Measurements from ENCODE around the gene SPEM1.

SPEM1 gene

GRCh38 chr17:7419819-7420610 is at the start of gene SPEM1:
Gene SPEM1 (plus strand): TSS chr17:7420324. CDS start chr17:7420385, 61 bp downstream.
- DNase-seq: no peak

GRCh38 chr17:7370853-7371252 is 49.3 kb upstream of the SPEM1 start:
- no peak for DNase-seq

- DNase-seq: no peak
Measured at GRCh38 chr17:7374353-7374752, 45.8 kb upstream of the SPEM1 start.

GRCh38 chr17:7379134-7379533 is 41.0 kb upstream of the SPEM1 start:
- DNase-seq: no peak

- no peak for DNase-seq
Measured at GRCh38 chr17:7380321-7380720, 39.8 kb upstream of the SPEM1 start.

GRCh38 chr17:7380855-7381683 is 39.1 kb upstream of the SPEM1 start, which contains the start of gene TNK1:
Gene TNK1 (plus strand): TSS chr17:7381089. CDS start chr17:7382927, 1,838 bp downstream.
- no peak for DNase-seq

GRCh38 chr17:7382901-7383300 is 37.2 kb upstream of the SPEM1 start:
- no peak for DNase-seq

- DNase-seq: no peak
Measured at GRCh38 chr17:7383371-7383741, 36.8 kb upstream of the SPEM1 start.

- peak; percentile 75 for DNase-seq
Measured at GRCh38 chr17:7383742-7384488, 36.2 kb upstream of the SPEM1 start.

- DNase-seq: no peak
Measured at GRCh38 chr17:7384489-7385081, 35.5 kb upstream of the SPEM1 start.

- DNase-seq: no peak
Measured at GRCh38 chr17:7388856-7389255, 31.3 kb upstream of the SPEM1 start.

- DNase-seq: no peak
Measured at GRCh38 chr17:7389924-7390910, 29.9 kb upstream of the SPEM1 start.

- no peak for DNase-seq
Measured at GRCh38 chr17:7391307-7391706, 28.8 kb upstream of the SPEM1 start.

- DNase-seq: no peak
Measured at GRCh38 chr17:7392696-7393612, 27.2 kb upstream of the SPEM1 start.

GRCh38 chr17:7393613-7394451 is 26.3 kb upstream of the SPEM1 start:
- DNase-seq: peak; percentile 51

GRCh38 chr17:7394452-7395191 is 25.5 kb upstream of the SPEM1 start, which contains the start of gene PLSCR3:
Gene PLSCR3 (minus strand): TSS chr17:7394525. CDS start chr17:7394110, 415 bp downstream.
- DNase-seq: peak; percentile 77

GRCh38 chr17:7396147-7396546 is 24.0 kb upstream of the SPEM1 start:
- DNase-seq: no peak

- no peak for DNase-seq
Measured at GRCh38 chr17:7398612-7399011, 21.5 kb upstream of the SPEM1 start.

All from stimulated activated CD4-positive, alpha-beta T cell treated with anti-CD3 and anti-CD28 coated beads, Interleukin-1b, Interleukin-23, amount 100 ng/mL, for 48 hours (primary cell).